NCI-H524 treated with DMSO at 0.1 percent for 48 hours (cell line): ENCODE data around the gene C7.

Experiments used
- DNase-seq: peaks from one replicate; lab custom pipeline; 2025; lab: John Stamatoyannopoulos, UW

C7 gene

GRCh38 chr5:40916226-40916625 is 6.9 kb downstream of the C7 start:
- no peak for DNase-seq

- DNase-seq: no peak
Observed at GRCh38 chr5:40928886-40929448, 19.7 kb downstream of the C7 start.

GRCh38 chr5:40932766-40933165 is 23.5 kb downstream of the C7 start:
- no peak for DNase-seq

- DNase-seq: no peak
Observed at GRCh38 chr5:40937075-40937474, 27.8 kb downstream of the C7 start.

GRCh38 chr5:40939753-40940152 is 30.5 kb downstream of the C7 start:
- no peak for DNase-seq

GRCh38 chr5:40945111-40945510 is 35.8 kb downstream of the C7 start:
- DNase-seq: no peak

GRCh38 chr5:40955313-40955712 is 46.0 kb downstream of the C7 start:
- DNase-seq: no peak

- DNase-seq: no peak
Observed at GRCh38 chr5:40957048-40957447, 47.8 kb downstream of the C7 start.

GRCh38 chr5:40958811-40959210 is 49.5 kb downstream of the C7 start:
- DNase-seq: no peak

GRCh38 chr5:40960037-40960436 is 50.7 kb downstream of the C7 start:
- DNase-seq: no peak

- no peak for DNase-seq
Observed at GRCh38 chr5:40962207-40962955, 53.1 kb downstream of the C7 start.

- DNase-seq: no peak
Observed at GRCh38 chr5:40972434-40972833, 63.1 kb downstream of the C7 start.

- DNase-seq: no peak
Observed at GRCh38 chr5:40973364-40974004, 64.2 kb downstream of the C7 start.

GRCh38 chr5:40976041-40976440 is 66.7 kb downstream of the C7 start:
- DNase-seq: no peak

GRCh38 chr5:40976836-40977235 is 67.5 kb downstream of the C7 start:
- DNase-seq: no peak

GRCh38 chr5:40981420-40981819 is 72.1 kb downstream of the C7 start:
- DNase-seq: no peak

GRCh38 chr5:40983781-40984180 is 74.5 kb downstream of the C7 start:
- DNase-seq: no peak

GRCh38 chr5:40984884-40985283 is 75.6 kb downstream of the C7 start:
- DNase-seq: no peak

GRCh38 chr5:40985501-40985900 is 76.2 kb downstream of the C7 start:
- DNase-seq: no peak

- DNase-seq: no peak
Observed at GRCh38 chr5:40986666-40987065, 77.4 kb downstream of the C7 start.

GRCh38 chr5:40987349-40987748 is 78.1 kb downstream of the C7 start:
- no peak for DNase-seq

- no peak for DNase-seq
Observed at GRCh38 chr5:40988746-40989510, 79.6 kb downstream of the C7 start.
